Transverse colon (tissue), 4 donors: ENCODE results near the gene IL18R1. TPM values are rescaled to one million over a fixed set of nuclear protein-coding genes. Genes with fewer than 3 reads are reported as not detected.

Source experiments
- DNase-seq: peaks from one replicate; pipeline ENCODE4 v3.0.0-alpha.2; 2019
- H3K27ac ChIP-seq, 4 donors: fragments of 200-600 bp; sonication (generic); 2 replicates each; pipeline ENCODE4 v1.5.1; 2016 to 2018; ENCODE audit warnings: inconsistent platforms in 4 of 4
- H3K27me3 ChIP-seq: fragments of 200-600 bp; sonication (generic); 2 replicates; pipeline ENCODE4 v1.5.1; 2017; ENCODE audit warnings: inconsistent platforms
- H3K36me3 ChIP-seq, 4 donors: fragments of 200-600 bp; sonication (generic); 2 replicates each; pipeline ENCODE4 v1.5.1; 2017 to 2019; ENCODE audit warnings: inconsistent platforms in 4 of 4
- H3K4me1 ChIP-seq, 4 donors: fragments of 200-600 bp; sonication (generic); 2 replicates each; pipeline ENCODE4 v1.5.1; 2017 to 2020; ENCODE audit warnings: inconsistent platforms in 4 of 4
- H3K4me3 ChIP-seq, 4 donors: fragments of 200-600 bp; sonication (generic); 1 replicate in 1 of 4; 2 replicates in 3 of 4; pipeline versions ENCODE4 v1.5.1 to v1.6.1; 2017 to 2019; ENCODE audit warnings: inconsistent platforms in 4 of 4
- H3K9me3 ChIP-seq, 2 donors: fragments of 200-600 bp; sonication (generic); 2 replicates each; pipeline ENCODE4 v1.5.1; 2017 to 2019; ENCODE audit warnings: inconsistent platforms in 2 of 2
- CTCF ChIP-seq, 5 experiments: fragments of 200-600 bp in 3 of 5; fragments of 450-650 bp in 2 of 5; sonication (generic) in 3 of 5; IDR thresholded peaks; 1 replicate in 2 of 5; 2 replicates in 3 of 5; pipeline ENCODE4 v1.5.1; 2016 to 2017; ENCODE audit warnings: antibody characterized with exemption in 5 of 5, inconsistent platforms in 3 of 5, mild to moderate bottlenecking in 2 of 5, moderate library complexity in 1 of 5
- EP300 ChIP-seq: sonication (generic); formaldehyde crosslinking; IDR thresholded peaks from one replicate; pipeline ENCODE4 v1.6.1; 2017; ENCODE audit warnings: antibody characterized with exemption, low read depth
- POLR2A ChIP-seq: fragments of 450-650 bp; IDR thresholded peaks from one replicate; pipeline ENCODE4 v1.6.1; 2016; ENCODE audit warnings: antibody characterized with exemption, mild to moderate bottlenecking, moderate library complexity
- POLR2AphosphoS5 ChIP-seq, 3 donors: sonication (generic); formaldehyde crosslinking; IDR thresholded peaks; one replicate each; pipeline ENCODE4 v1.6.1; 2016; ENCODE audit warnings: antibody characterized with exemption in 3 of 3
- WGBS, 2 donors: methylation state at CpG; one replicate each; pipeline ENCODE4 v1.1.5; 2018; ENCODE audit warnings: low coverage in 1 of 2; 5-methylcytosine and 5-hydroxymethylcytosine counted together
- in situ Hi-C, 4 donors: fragments of 200-750 bp; cut with MboI; loops; one replicate each; pipeline versions ENCODE4 v1.15.0 to v1.15.1; 2017; ENCODE audit warnings: low sequenced_read_pairs in 3 of 4, low pct_ligation_motif_present in 1 of 4, low pct_unique_long_range_greater_than_20kb in 1 of 4
- intact Hi-C: fragments of 100-400 bp; cut with DNase I; formaldehyde crosslinking; loops from one replicate; pipeline ENCODE4 v1.15.1; 2023; ENCODE audit warnings: low total_unique reads
- total RNA-seq, 4 donors: library from RNA; depleted of rRNA; stranded (reverse); fragments of >200 nt; gene quantifications; one replicate each; pipeline ENCODE4 v1.1.0, GENCODE V29; 2016

IL18R1 gene
- total RNA-seq, 4 donors from 2014 or later: 0.75 to 6.0 (median 2.8) TPM

- no peaks in the 10 kb centered on the region for H3K27me3 ChIP-seq
- H3K4me1 ChIP-seq: no peaks in the 10 kb centered on the region
- in situ Hi-C loops (no loop called here), intact Hi-C loops (no loop called here)
- no peak overlapping the region for H3K4me3 ChIP-seq
- TF ChIP-seq CTCF (IDR thresholded peaks at IDR 0.05): no peak
- no peak for TF ChIP-seq EP300
- no peak for TF ChIP-seq POLR2AphosphoS5 (IDR thresholded peaks at IDR 0.05)
- TF ChIP-seq POLR2A: no peak
- H3K36me3 ChIP-seq: no peaks in the 10 kb centered on the region
- 78% methylated on average over 5 of the region's 5 CpGs; no CpG with 5 or more reads in 1 of the 2 donors for WGBS, 2 donors
- H3K27ac ChIP-seq: no peak overlapping the region
- DNase-seq: no peak
- no peaks in the 10 kb centered on the region for H3K9me3 ChIP-seq
Observed at GRCh38 chr2:102421890-102422759, 66.5 kb downstream of the IL18R1 start.

- Histone ChIP-seq H3K4me3 (no peak within 1 kb of the TSS), H3K4me1 (no peaks in the 10 kb centered on the region), H3K27me3 (no peaks in the 10 kb centered on the region), H3K9me3 (no peaks in the 10 kb centered on the region), H3K27ac (peak within 1 kb of the TSS in 1 of 4 donors; percentile 13), H3K36me3 (no peaks in the 10 kb centered on the region)
- intact Hi-C loops: no loop called here
- TF ChIP-seq CTCF (IDR thresholded peaks at IDR 0.05): no peak
- no peak for TF ChIP-seq EP300
- no peak for TF ChIP-seq POLR2A
- no peak for TF ChIP-seq POLR2AphosphoS5 (IDR thresholded peaks at IDR 0.05)
- DNase-seq: no peak
- WGBS, 2 donors: 69 to 80% methylated on average over 3 of the region's 3 CpGs
- in situ Hi-C loops: no loop called here
Observed at GRCh38 chr2:102422910-102423309, 67.3 kb downstream of the IL18R1 start, which contains the start of gene IL18RAP. IL18RAP (plus strand) TSS chr2:102423160; CDS start chr2:102423278, 118 bp downstream.

GRCh38 chr2:102423368-102423767 lies 67.8 kb downstream of the IL18R1 start:
- H3K27me3 ChIP-seq: no peaks in the 10 kb centered on the region
- intact Hi-C loops (no loop called here), in situ Hi-C loops (no loop called here)
- no peak for DNase-seq
- H3K9me3 ChIP-seq: no peaks in the 10 kb centered on the region
- TF ChIP-seq POLR2A (no peak), POLR2AphosphoS5 (IDR thresholded peaks at IDR 0.05) (no peak), CTCF (IDR thresholded peaks at IDR 0.05) (no peak), EP300 (no peak)
- no peak overlapping the region for H3K4me3 ChIP-seq
- H3K4me1 ChIP-seq: no peaks in the 10 kb centered on the region
- H3K36me3 ChIP-seq: no peaks in the 10 kb centered on the region
- WGBS, 2 donors: 79% methylated on average over 2 of the region's 2 CpGs; no CpG with 5 or more reads in 1 of the 2 donors
- H3K27ac ChIP-seq: peak overlapping the region in 1 of 4 donors; percentile 13

- no peak for DNase-seq
- intact Hi-C loops: no loop called here
- Histone ChIP-seq H3K36me3 (no peaks in the 10 kb centered on the region), H3K4me1 (no peaks in the 10 kb centered on the region), H3K9me3 (no peaks in the 10 kb centered on the region), H3K4me3 (no peak overlapping the region), H3K27me3 (no peaks in the 10 kb centered on the region), H3K27ac (no peak overlapping the region)
- 57 to 67% methylated on average over 3 of the region's 3 CpGs for WGBS, 2 donors
- in situ Hi-C loops: loop anchor here in 2 of 4 donors (25.0 kb wide), 2 partner anchors 412 to 537 kb away; no protein-coding TSS in a partner anchor
- TF ChIP-seq EP300: no peak
- TF ChIP-seq POLR2A: no peak
- no peak for TF ChIP-seq CTCF (IDR thresholded peaks at IDR 0.05)
- no peak for TF ChIP-seq POLR2AphosphoS5 (IDR thresholded peaks at IDR 0.05)
Observed at GRCh38 chr2:102424754-102425153, 69.2 kb downstream of the IL18R1 start.
